NCI-H510A treated with DMSO at 0.1 percent for 48 hours (cell line): Measurements from ENCODE around the gene CASKIN2.

ENCODE experiments used
- DNase-seq: peaks from one replicate; lab custom pipeline; 2025; lab: John Stamatoyannopoulos, UW

CASKIN2 gene

DNA sequence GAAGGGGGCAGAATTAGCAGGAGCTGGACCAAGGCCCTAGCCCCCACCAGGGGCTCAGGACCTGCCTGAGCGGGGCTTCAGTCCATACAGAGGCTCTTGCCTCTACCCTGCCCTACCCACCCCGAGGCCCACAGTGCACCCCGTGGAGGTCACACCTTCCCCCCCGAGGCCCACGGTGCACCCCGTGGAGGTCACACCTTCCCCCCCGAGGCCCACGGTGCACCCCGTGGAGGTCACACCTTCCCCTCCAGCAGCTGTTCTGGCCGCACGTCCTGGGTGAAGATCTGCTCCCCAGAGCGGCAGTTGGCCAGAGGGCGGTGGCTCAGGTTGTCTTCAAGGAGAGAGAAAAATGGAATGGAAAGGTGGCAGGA lies 11.4 kb downstream of the CASKIN2 start:
- no peak for DNase-seq

GRCh38 chr17:75503337-75503950 lies 11.9 kb downstream of the CASKIN2 start:
- DNase-seq, result no peak

DNA sequence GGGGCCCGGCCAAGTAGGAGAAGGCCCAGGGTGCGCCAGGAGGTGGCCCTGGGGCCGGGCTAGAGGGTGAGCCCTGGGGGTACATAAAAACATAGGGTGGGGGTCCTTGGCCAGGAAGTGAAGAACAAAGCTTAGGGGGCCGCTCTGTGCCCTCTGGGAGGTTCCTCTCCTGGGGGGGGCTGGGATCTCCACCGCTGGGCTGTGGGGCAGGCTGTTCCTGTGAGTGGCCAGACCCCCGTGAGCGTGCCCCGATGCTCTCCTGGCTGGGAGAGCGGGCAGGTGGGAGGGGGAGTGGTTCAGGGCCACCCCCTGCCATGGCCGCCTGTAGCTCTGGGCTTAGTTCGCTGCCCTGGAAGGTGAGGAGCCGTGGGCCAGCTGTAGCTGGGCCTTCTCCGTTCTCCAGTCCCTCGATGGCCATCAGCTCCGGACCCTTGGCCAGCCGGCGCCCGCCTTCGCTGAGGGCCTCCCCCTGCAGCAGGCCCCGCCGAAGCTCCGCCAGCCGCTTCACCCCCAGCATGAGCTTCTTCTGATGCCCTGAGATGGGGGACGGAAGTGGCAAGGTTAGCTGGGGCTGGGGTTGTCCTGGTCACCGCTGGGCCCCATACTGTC lies 12.5 kb downstream of the CASKIN2 start:
- DNase-seq, result no peak

DNA sequence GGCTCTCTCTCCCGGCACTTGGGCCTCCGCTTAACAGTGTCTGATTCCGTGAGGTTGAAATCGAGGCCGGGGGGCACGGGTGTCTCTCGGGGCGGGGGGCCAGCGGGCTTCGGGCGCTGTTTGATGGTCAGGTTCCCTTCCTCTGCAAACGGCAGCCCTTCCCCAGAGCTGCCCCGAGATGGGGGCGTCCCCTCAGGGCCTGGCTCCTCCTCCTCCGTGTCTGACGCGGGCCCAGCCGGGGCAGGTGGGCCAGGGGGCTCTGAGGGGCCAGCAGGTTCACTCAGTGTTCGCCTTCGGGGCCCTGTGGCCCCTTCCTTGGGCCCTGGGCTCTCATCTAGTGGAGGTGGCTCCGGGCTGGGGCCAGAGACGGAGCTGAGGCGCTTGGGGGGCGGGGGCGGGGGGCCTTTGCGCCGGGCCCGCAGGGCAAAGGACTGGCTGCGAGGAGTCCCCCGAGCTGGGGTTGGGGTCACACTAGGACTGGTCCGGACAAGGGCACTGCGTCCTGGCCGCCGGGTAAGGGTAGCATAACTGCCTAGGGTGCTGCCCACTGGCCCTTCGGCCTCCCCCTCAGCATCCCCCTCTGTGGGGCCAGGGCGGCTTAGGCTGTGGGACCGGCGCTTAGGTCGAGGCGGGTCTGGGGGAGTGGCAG lies 13.1 kb downstream of the CASKIN2 start:
- DNase-seq, result no peak

DNA sequence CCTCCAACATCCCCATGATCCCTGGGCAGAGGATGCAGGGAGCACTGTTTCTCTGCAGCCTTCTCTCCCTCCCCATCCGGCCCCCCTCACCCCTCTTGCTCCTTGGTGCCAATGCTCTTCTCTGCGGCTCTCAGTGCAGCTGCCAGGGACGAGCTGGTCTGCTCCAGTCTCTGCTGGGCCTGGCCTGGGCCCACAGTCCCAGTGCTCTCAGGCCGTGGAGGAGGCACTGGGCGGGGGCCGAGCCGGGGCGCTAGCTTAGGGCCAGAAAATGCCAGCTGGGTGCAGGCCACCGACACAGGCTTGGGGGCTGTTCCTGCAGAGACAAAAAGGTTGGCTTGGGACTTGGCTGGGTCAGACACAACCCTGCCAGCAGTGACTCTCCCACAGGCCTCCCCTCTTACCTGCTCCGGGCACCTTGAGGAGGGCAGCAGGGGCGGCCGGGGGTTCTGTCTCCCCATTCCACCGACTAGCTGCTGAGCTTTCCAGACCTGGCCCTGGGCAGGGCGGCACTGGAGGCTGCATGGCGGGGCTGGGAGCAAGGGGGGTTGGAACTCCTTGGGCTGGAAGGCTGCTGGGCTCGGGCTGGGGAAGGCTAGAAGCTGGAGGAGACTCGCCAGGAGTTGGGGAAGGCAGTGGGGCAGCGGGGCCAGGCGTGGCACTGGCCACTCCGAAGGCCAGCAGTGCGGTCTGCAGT lies 13.8 kb downstream of the CASKIN2 start:
- DNase-seq, result no peak

DNA sequence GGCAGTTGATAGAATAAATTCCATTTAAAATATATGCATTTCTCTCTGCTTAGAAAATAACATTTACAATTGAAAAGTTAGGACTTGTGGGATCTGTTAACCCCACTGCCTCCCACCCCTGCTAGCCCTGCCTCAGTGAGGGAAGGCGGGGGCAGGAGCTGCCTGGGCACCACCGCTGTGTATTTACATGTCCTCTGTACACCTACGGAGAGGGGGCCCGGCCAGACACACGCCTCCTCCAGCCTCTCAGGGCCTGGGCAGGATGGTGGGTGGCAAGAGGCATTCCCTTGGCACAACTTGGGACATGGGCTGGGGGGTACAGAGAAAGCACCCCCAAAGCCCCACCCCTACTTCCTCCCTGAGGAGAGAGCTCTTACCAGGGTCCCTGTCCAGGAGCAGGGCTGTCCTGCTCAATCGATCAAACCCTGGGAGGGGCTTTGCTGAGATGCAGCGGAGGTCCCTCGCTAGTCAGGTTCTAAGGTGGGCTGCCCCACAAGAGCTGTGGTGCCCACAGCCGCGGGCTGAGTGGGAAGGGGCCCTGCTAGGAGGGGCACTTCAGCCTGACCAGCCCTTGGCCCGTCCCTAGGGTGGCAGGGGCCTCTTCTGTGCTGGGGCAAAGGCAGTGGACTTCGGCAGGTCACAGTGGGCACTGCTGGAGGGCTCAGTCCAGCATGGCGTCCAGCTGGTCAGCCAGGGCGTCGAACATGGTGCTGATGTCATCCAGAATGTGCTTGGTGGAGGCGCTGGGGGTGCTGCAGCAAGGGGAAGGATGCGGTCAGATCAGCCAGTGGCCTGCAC lies 14.7 kb downstream of the CASKIN2 start:
- no peak for DNase-seq

DNA sequence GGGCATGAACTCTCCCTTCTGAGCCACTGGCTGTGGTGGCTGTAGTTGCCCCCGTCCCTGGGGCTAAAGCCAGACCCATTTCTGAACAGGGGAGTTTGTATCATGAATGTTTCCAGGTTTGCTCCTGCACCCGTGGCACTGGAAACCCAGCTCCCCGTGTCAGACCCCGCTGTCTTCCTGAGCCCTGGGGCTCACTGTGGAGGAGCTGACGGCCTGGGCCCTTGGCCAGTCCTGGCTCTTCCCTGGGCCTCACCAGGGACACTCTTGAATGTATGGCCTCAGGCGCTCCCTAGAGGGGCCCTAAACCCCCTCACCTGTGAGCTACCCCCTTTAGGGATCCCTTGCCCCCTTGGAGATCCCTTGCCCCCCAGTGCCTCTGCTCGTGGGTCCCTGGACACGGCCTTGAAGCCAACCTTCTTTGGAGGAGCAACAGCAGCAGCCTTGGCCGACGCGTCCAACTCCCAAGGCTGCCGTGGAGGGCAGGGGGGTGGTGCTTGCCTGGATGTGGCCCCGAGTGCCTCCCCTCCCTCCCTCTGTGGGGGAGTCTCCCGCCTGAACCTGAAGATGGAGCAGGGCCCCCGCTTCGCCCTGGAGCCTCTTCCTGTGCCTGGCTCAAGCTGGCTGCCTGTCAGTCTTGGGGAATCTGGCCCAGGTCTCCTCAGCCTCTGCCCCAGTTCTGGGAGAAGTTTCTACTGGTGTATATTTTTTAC lies 15.9 kb downstream of the CASKIN2 start:
- DNase-seq, result no peak

- DNase-seq, result no peak
Measured at GRCh38 chr17:75498726-75499213, 16.6 kb downstream of the CASKIN2 start.

GRCh38 chr17:75498039-75498725 lies 17.2 kb downstream of the CASKIN2 start:
- no peak for DNase-seq

GRCh38 chr17:75496005-75496404 lies 19.3 kb downstream of the CASKIN2 start:
- no peak for DNase-seq

DNA sequence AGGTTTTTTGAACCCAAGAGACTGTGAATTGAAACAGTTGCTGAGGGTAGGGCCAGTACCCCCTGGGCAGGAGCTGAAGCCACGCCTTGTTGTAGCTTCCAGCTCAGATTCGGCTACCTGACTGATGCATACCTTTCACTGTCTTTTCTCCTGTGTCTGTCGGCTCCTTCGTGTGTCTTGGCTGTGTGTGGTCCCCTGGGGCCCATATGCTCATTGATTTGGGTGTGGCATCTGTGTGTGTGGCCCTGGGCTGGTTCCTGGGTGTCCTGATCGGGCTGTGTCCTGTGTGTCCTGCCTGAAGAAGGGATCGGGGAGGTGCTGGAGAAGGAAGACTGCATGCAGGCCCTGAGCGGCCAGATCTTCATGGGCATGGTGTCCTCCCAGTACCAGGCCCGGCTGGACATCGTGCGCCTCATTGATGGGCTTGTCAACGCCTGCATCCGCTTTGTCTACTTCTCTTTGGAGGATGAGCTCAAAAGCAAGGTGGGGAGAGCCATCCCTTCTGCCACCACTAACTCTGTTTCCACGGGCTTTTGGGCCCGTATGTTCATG lies 20.9 kb downstream of the CASKIN2 start:
- DNase-seq, result no peak

DNA sequence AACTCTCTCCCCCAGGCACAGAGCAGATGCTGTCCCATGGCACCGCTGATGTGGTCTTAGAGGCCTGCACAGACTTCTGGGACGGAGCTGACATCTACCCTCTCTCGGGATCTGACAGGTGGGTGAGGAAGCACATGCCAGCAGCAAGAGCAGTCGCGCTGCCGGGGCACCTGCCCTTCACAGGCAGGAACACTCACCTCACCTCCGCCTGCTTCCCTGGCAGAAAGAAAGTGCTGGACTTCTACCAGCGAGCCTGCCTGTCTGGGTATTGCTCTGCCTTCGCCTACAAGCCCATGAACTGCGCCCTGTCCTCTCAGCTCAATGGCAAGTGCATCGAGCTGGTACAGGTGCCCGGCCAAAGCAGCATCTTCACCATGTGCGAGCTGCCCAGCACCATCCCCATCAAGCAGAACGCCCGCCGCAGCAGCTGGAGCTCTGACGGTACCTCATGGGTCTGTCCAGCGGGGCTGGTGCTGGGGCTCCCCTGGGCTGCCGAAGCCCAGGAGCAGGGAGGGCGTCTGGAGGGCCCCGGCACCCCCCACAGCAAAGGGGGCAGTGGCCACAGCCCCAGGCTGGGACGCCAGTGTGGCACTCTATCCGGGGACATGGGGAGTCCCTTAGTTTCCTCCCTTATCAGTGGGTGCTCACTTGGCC lies 21.7 kb downstream of the CASKIN2 start:
- DNase-seq, result no peak

DNA sequence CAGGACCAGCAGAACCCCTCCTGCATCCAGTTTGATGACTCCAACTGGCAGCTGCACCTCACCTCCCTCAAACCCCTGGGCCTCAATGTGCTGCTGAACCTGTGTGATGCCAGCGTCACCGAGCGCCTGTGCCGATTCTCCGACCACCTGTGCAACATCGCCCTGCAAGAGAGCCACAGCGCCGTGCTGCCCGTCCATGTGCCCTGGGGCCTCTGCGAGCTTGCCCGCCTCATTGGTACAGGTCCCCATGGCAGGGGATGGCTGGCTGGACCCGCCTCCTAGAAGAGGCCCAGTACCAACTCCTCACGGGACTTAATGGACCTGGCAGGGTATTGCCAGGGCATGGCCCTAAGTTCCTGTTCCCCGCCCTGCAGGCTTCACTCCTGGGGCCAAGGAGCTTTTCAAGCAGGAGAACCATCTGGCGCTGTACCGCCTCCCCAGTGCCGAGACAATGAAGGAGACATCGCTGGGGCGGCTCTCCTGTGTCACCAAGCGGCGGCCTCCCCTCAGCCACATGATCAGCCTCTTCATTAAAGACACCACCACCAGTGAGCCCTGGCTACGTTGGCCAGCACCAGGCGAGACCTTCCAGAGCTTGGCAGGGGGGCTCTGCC lies 22.7 kb downstream of the CASKIN2 start:
- DNase-seq, result no peak

DNA sequence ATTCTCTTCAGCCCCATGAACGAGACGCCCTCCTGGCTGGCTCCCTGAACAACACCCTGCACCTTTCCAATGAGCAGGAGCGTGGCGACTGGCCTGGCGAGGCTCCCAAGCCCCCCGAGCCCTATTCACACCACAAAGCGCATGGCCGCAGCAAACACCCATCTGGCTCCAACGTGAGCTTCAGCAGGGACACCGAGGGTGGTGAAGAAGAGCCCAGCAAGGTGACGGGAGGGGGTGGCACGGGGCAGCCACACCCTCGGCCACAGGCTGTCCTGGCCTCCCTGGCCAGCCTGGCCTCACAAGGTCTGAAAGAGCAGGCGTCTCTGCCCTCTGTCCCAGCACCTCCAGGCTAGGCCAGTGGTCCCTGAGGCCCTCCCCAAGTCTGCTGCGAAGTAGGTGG lies 23.7 kb downstream of the CASKIN2 start:
- DNase-seq, result no peak

- no peak for DNase-seq
Measured at GRCh38 chr17:75490953-75491649, 24.2 kb downstream of the CASKIN2 start.

DNA sequence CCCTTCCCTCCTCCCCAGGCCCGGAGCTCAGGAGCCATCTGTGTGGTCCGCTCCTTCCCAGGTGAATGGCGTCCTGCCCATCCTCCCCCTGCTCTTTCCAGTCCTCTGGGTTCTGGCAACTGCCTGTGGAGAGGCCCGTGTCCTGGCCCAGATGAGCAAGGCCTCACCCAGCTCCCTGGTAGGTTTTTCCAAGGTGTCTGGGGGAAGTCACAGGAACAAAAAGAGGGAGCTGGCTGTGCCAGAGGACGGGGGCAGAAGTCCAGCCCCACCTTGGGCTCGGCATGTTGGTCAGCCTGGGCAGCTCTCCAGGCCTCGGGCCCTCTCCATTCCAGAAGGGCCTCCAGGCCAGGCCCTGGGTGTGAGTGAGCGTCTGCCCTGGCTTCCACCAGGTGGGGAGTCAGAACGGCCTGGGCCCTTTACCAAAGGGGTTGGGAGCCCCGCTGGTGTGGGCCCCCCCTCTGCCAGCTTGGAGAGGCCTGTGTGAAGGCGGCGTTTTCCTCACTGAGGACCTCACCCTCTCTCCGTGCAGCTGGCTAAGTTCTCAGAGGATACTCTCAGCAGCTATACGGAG lies 25.1 kb downstream of the CASKIN2 start:
- no peak for DNase-seq

- no peak for DNase-seq
Measured at GRCh38 chr17:75489511-75489955, 25.8 kb downstream of the CASKIN2 start.

- DNase-seq, result no peak
Measured at GRCh38 chr17:75488693-75489510, 26.4 kb downstream of the CASKIN2 start.
